IMR-90 (cell line): ENCODE results near the gene PPFIA2. TPM values are rescaled to one million over a fixed set of nuclear protein-coding genes. Genes with fewer than 3 reads are reported as not detected.

Experiments
- ATAC-seq: fragments of 200-7000 bp; cut with Tn5 transposase; 2 replicates; pipeline ENCODE4 v1.9.1; 2020; ENCODE audit warnings: low read depth, mild to moderate bottlenecking, moderate library complexity
- BruUV-seq: library from RNA; stranded (reverse); fragments of 400-500 nt; replicated peaks from 2 replicates; lab custom pipeline; 2021; lab: Mats Ljungman, UMichigan
- CTCF ChIA-PET: fragments of 300-600 bp; formaldehyde crosslinking; extraction: SDS; loops from one replicate; lab custom pipeline; 2021; ENCODE audit warnings: antibody characterized with exemption; lab: Yijun Ruan, JAX
- POLR2A ChIA-PET: fragments of 300-600 bp; sonication (Branson Sonifier 250); formaldehyde crosslinking; loops from one replicate; lab custom pipeline; 2022; ENCODE audit warnings: antibody characterized with exemption; ENCODE audit not compliant: unreplicated experiment; lab: Charles Lee
- DNase-seq: peaks from one replicate; pipeline ENCODE4 v3.0.0; 2013
- H2AFZ ChIP-seq: replicated peaks from 2 replicates; pipeline ENCODE3; 2013; ENCODE audit warnings: low read length, mild to moderate bottlenecking; ENCODE audit not compliant: poor library complexity
- H2AK5ac ChIP-seq: 2 replicates; pipeline ENCODE4 v1.6.1; 2013; ENCODE audit warnings: low read depth, low read length, inconsistent platforms
- H2AK9ac ChIP-seq: replicated peaks from 2 replicates; pipeline ENCODE3; 2013; ENCODE audit warnings: mild to moderate bottlenecking, low read depth, low read length, moderate library complexity; ENCODE audit not compliant: poor library complexity
- H2BK120ac ChIP-seq: 2 replicates; pipeline ENCODE4 v1.6.1; 2013; ENCODE audit warnings: low read depth, low read length, inconsistent platforms
- H2BK15ac ChIP-seq: 3 replicates; pipeline ENCODE4 v1.6.1; 2013; ENCODE audit warnings: low read depth, low read length, inconsistent platforms
- H2BK20ac ChIP-seq: 2 replicates; pipeline ENCODE4 v1.6.1; 2013; ENCODE audit warnings: low read depth, mild to moderate bottlenecking, inconsistent platforms, low read length, moderate library complexity
- H2BK5ac ChIP-seq: 2 replicates; pipeline ENCODE4 v1.6.1; 2013; ENCODE audit warnings: mild to moderate bottlenecking, low read depth, low read length, inconsistent platforms; ENCODE audit not compliant: poor library complexity, severe bottlenecking
- H3K14ac ChIP-seq: replicated peaks from 2 replicates; pipeline ENCODE4 v1.6.1; 2013; ENCODE audit warnings: low read depth, low read length, inconsistent platforms
- H3K18ac ChIP-seq: 2 replicates; pipeline ENCODE4 v1.6.1; 2013; ENCODE audit warnings: low read depth, low read length, control low read depth
- H3K23ac ChIP-seq: 2 replicates; pipeline ENCODE4 v1.6.1; 2013; ENCODE audit warnings: low read depth, low read length, inconsistent platforms
- H3K27ac ChIP-seq: 2 replicates; pipeline ENCODE4 v1.5.1; 2013; ENCODE audit warnings: mild to moderate bottlenecking, control low read depth, low read length; ENCODE audit not compliant: insufficient read depth
- H3K27me3 ChIP-seq: 2 replicates; pipeline ENCODE4 v1.6.1; 2013; ENCODE audit warnings: low read length; ENCODE audit not compliant: control insufficient read depth, insufficient read depth
- H3K36me3 ChIP-seq: 2 replicates; pipeline ENCODE4 v1.6.1; 2013; ENCODE audit warnings: low read length, mixed read lengths; ENCODE audit not compliant: control insufficient read depth, insufficient read depth
- H3K4ac ChIP-seq: 2 replicates; pipeline ENCODE4 v1.6.1; 2013; ENCODE audit warnings: low read depth, low read length, inconsistent platforms
- H3K4me1 ChIP-seq: 2 replicates; pipeline ENCODE4 v1.6.1; 2013; ENCODE audit warnings: low read length, mixed read lengths; ENCODE audit not compliant: control insufficient read depth, insufficient read depth
- H3K4me2 ChIP-seq: 2 replicates; pipeline ENCODE4 v1.6.1; 2013; ENCODE audit warnings: low read depth, mild to moderate bottlenecking, control low read depth, low read length, moderate library complexity
- H3K4me3 ChIP-seq: 2 replicates; pipeline ENCODE4 v1.5.1; 2013; ENCODE audit warnings: low read depth, mild to moderate bottlenecking, control low read depth, low read length, moderate library complexity; ENCODE audit not compliant: insufficient read depth
- H3K56ac ChIP-seq: 2 replicates; pipeline ENCODE4 v1.6.1; 2013; ENCODE audit warnings: low read length, inconsistent platforms; ENCODE audit not compliant: insufficient read depth; ENCODE audit errors: extremely low read depth
- H3K79me1 ChIP-seq, 2 experiments: 2 replicates each; pipeline ENCODE4 v1.6.1; 2013; ENCODE audit warnings: low read length in 2 of 2, inconsistent platforms in 1 of 2, low read depth in 1 of 2
- H3K9ac ChIP-seq: 2 replicates; pipeline ENCODE4 v1.6.1; 2013; ENCODE audit warnings: low read depth, low read length, control low read depth
- H3K9me1 ChIP-seq: 2 replicates; pipeline ENCODE4 v1.6.1; 2013; ENCODE audit warnings: low read length, inconsistent platforms; ENCODE audit not compliant: insufficient read depth
- H3K9me3 ChIP-seq: 2 replicates; pipeline ENCODE4 v1.6.1; 2013; ENCODE audit warnings: low read length; ENCODE audit not compliant: control insufficient read depth, insufficient read depth
- H4K20me1 ChIP-seq: 2 replicates; pipeline ENCODE4 v1.6.1; 2013; ENCODE audit warnings: low read length, inconsistent platforms; ENCODE audit not compliant: insufficient read depth
- H4K5ac ChIP-seq: 2 replicates; pipeline ENCODE4 v1.6.1; 2013; ENCODE audit warnings: mild to moderate bottlenecking, low read depth, low read length, control low read depth
- H4K8ac ChIP-seq, 2 experiments: 2 replicates each; pipeline ENCODE4 v1.6.1; 2013; ENCODE audit warnings: low read depth in 2 of 2, low read length in 2 of 2, control low read depth in 1 of 2, inconsistent platforms in 1 of 2
- H4K91ac ChIP-seq: 2 replicates; pipeline ENCODE4 v1.6.1; 2013; ENCODE audit warnings: low read depth, low read length, inconsistent platforms; ENCODE audit not compliant: insufficient read depth
- BHLHE40 ChIP-seq: fragments of 150-350 bp; IDR thresholded peaks from 2 replicates; pipeline ENCODE4 v1.6.1; 2016; ENCODE audit warnings: mild to moderate bottlenecking, low read depth, low read length
- CEBPB ChIP-seq: IDR thresholded peaks from 2 replicates; pipeline ENCODE4 v1.6.1; 2012; ENCODE audit warnings: low read depth, low read length, improper control_type of control experiment
- CHD1 ChIP-seq: IDR thresholded peaks from 2 replicates; pipeline ENCODE4 v1.6.1; 2012; ENCODE audit warnings: low read depth, low read length, improper control_type of control experiment
- CTCF ChIP-seq: conservative IDR thresholded peaks from 2 replicates; pipeline ENCODE4 v1.5.1; 2012; ENCODE audit warnings: mild to moderate bottlenecking, low read depth, low read length, improper control_type of control experiment
- FOS ChIP-seq: fragments of 150-350 bp; IDR thresholded peaks from 2 replicates; pipeline ENCODE4 v1.6.1; 2016; ENCODE audit warnings: low read depth, low read length
- MAFK ChIP-seq: IDR thresholded peaks from 2 replicates; pipeline ENCODE4 v1.6.1; 2012; ENCODE audit warnings: low read depth, low read length, improper control_type of control experiment
- MXI1 ChIP-seq: IDR thresholded peaks from 2 replicates; pipeline ENCODE4 v1.6.1; 2012; ENCODE audit warnings: low read depth, mild to moderate bottlenecking, low read length, moderate library complexity, borderline replicate concordance
- NFE2L2 ChIP-seq: fragments of 150-350 bp; IDR thresholded peaks from 2 replicates; pipeline ENCODE4 v1.6.1; 2016; ENCODE audit warnings: low read depth, mild to moderate bottlenecking, low read length
- POLR2A ChIP-seq: IDR thresholded peaks from 2 replicates; pipeline ENCODE4 v1.6.1; 2012; ENCODE audit warnings: mild to moderate bottlenecking, low read depth, low read length
- RAD21 ChIP-seq: IDR thresholded peaks from 2 replicates; pipeline ENCODE4 v1.6.1; 2012; ENCODE audit warnings: low read length, improper control_type of control experiment
- RCOR1 ChIP-seq: IDR thresholded peaks from 2 replicates; pipeline ENCODE4 v1.6.1; 2012; ENCODE audit warnings: mild to moderate bottlenecking, low read length, improper control_type of control experiment; ENCODE audit not compliant: insufficient replicate concordance
- RFX5 ChIP-seq: IDR thresholded peaks from 2 replicates; pipeline ENCODE4 v1.8.0; 2012; ENCODE audit warnings: low read depth, mild to moderate bottlenecking, low read length, moderate library complexity
- SMC3 ChIP-seq: fragments of 150-350 bp; IDR thresholded peaks from 2 replicates; pipeline ENCODE4 v1.6.1; 2016; ENCODE audit warnings: low read depth, mild to moderate bottlenecking, antibody characterized with exemption, low read length, moderate library complexity
- USF2 ChIP-seq: fragments of 150-350 bp; IDR thresholded peaks from 2 replicates; pipeline ENCODE4 v1.6.1; 2017; ENCODE audit warnings: mild to moderate bottlenecking, antibody characterized with exemption, low read length, low read depth
- WGBS, 2 experiments: methylation state at CpG; one replicate each; pipeline versions ENCODE4 v1.1.5 to v1.1.7; 2013; ENCODE audit warnings: missing lambda C conversion rate in 2 of 2; ENCODE audit not compliant: insufficient read length in 1 of 2; ENCODE audit errors: extremely low coverage in 2 of 2; 5-methylcytosine and 5-hydroxymethylcytosine counted together
- dilution Hi-C: fragments of 300-500 bp; cut with HindIII; formaldehyde crosslinking; loops from one replicate; pipeline ENCODE4 v1.14.3; 2018; ENCODE audit warnings: low sequenced_read_pairs; ENCODE audit not compliant: unreplicated experiment
- in situ Hi-C: fragments of 300-500 bp; cut with MboI; formaldehyde crosslinking; loops from 3 replicates; pipeline ENCODE4 v1.14.3; 2019; ENCODE audit warnings: low sequenced_read_pairs, inconsistent platforms, mixed read lengths
- intact Hi-C: fragments of 100-400 bp; cut with micrococcal nuclease; formaldehyde crosslinking; loops from 2 replicates; pipeline ENCODE4 v1.10.0; 2022
- polyA plus RNA-seq, 3 experiments: library from polyadenylated mRNA; depleted of rRNA; stranded (reverse); fragments of >200 nt; gene quantifications; 2 replicates each; pipeline ENCODE4 v1.2.3, GENCODE V29; 2012; ENCODE audit warnings: low replicate concordance in 1 of 3
- total RNA-seq: library from RNA; depleted of rRNA; stranded (reverse); fragments of >200 nt; gene quantifications from 2 replicates; pipeline ENCODE4 v1.2.3, GENCODE V29; 2012

The PPFIA2 gene
- total and polyA plus RNA-seq, 2 of the 4 experiments (the other 2 are of a cell fraction), result 0.29 to 1.3 TPM

DNA sequence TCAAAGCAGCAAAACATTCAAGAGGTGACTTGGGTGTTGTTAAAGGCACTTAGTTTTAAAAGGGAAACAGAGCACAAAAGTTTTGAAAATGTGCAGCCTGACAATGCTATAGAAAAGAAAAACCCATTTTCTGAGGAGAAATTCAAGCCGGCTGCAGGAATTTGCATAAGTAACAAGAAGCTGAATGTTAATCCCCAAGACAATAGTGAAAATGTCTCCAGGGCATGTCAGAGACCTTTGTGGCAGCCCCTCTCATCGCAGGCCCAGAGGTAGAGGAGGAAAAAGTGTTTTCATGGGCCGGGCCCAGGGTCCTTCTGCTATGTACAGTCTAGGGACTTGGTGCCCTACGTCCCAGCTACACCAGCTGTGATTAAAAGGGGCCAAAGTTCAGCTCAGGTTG is 167.9 kb downstream of the PPFIA2 start:
- Histone ChIP-seq H3K23ac (no peak overlapping the region), H2BK5ac (no peak overlapping the region), H3K27ac (no peak overlapping the region), H4K8ac (no peak overlapping the region), H3K18ac (no peak overlapping the region), H2BK15ac (no peak overlapping the region), H3K9ac (no peak overlapping the region), H4K91ac (no peak overlapping the region), H3K9me3 (no peaks in the 10 kb centered on the region; the same call in 1 of the 2 replicates), H3K27me3 (no peaks in the 10 kb centered on the region), H3K4me2 (no peak overlapping the region), H4K20me1 (no peaks in the 10 kb centered on the region), H3K4ac (no peak overlapping the region), H3K9me1 (no peaks in the 10 kb centered on the region), H3K56ac (no peak overlapping the region), H2BK120ac (no peak overlapping the region), H2BK20ac (no peak overlapping the region), H3K79me1 (no peaks in the 10 kb centered on the region), H2AFZ (no peak overlapping the region), H3K4me3 (no peak overlapping the region), H2AK9ac (no peak overlapping the region), H2AK5ac (no peak overlapping the region), H3K14ac (no peak overlapping the region), H3K36me3 (no peaks in the 10 kb centered on the region), H4K5ac (no peak overlapping the region), H3K4me1 (no peaks in the 10 kb centered on the region)
- CTCF ChIA-PET, result no interaction called here
- TF ChIP-seq CTCF (no peak), NFE2L2 (no peak), RAD21 (no peak), USF2 (no peak), FOS (no peak), MXI1 (no peak), BHLHE40 (no peak), SMC3 (no peak), MAFK (no peak), CEBPB (no peak), CHD1 (no peak), RCOR1 (no peak), POLR2A (no peak), RFX5 (no peak)
- BruUV-seq, result no TSS peak
- in situ Hi-C loops (no loop called here), intact Hi-C loops (loop anchor here (5.0 kb wide), 1 partner anchor 856 kb away; no protein-coding TSS in a partner anchor), dilution Hi-C loops (no loop called here)
- no peak for DNase-seq
- no peak for ATAC-seq
- WGBS, 2 experiments, result 44% methylated on average over 3 of the region's 4 CpGs; no CpG with 5 or more reads in 1 of the 2 experiments
- POLR2A ChIA-PET, result no interaction called here
